Coronary artery (tissue), 2 donors: ENCODE data around the gene MCC.

Experiments used
- DNase-seq: peaks from one replicate; pipeline ENCODE4 v3.0.0-alpha.2; 2017; ENCODE audit warnings: low spot score
- H3K27ac ChIP-seq, 2 donors: fragments of 200-600 bp; sonication (generic); one replicate each; pipeline ENCODE4 v1.5.1; 2016 to 2019
- H3K4me3 ChIP-seq: fragments of 200-600 bp; sonication (generic); 2 replicates; pipeline ENCODE4 v1.5.1; 2016; ENCODE audit warnings: mild to moderate bottlenecking, moderate library complexity
- TF ChIP-seq, protein P1 (sequence below): fragments of 200-600 bp; sonication (generic); IDR thresholded peaks from one replicate; pipeline ENCODE4 v1.5.1; 2019; ENCODE audit warnings: antibody characterized with exemption

Gene MCC

GRCh38 chr5:113255579-113256386 is 232.5 kb downstream of the MCC start:
- H3K27ac ChIP-seq = peak overlapping the region in 1 of 2 donors; percentile 50
- TF ChIP-seq, protein P1, sequence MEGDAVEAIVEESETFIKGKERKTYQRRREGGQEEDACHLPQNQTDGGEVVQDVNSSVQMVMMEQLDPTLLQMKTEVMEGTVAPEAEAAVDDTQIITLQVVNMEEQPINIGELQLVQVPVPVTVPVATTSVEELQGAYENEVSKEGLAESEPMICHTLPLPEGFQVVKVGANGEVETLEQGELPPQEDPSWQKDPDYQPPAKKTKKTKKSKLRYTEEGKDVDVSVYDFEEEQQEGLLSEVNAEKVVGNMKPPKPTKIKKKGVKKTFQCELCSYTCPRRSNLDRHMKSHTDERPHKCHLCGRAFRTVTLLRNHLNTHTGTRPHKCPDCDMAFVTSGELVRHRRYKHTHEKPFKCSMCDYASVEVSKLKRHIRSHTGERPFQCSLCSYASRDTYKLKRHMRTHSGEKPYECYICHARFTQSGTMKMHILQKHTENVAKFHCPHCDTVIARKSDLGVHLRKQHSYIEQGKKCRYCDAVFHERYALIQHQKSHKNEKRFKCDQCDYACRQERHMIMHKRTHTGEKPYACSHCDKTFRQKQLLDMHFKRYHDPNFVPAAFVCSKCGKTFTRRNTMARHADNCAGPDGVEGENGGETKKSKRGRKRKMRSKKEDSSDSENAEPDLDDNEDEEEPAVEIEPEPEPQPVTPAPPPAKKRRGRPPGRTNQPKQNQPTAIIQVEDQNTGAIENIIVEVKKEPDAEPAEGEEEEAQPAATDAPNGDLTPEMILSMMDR = no peak
- no peak for DNase-seq
- H3K4me3 ChIP-seq = no peak overlapping the region

DNA sequence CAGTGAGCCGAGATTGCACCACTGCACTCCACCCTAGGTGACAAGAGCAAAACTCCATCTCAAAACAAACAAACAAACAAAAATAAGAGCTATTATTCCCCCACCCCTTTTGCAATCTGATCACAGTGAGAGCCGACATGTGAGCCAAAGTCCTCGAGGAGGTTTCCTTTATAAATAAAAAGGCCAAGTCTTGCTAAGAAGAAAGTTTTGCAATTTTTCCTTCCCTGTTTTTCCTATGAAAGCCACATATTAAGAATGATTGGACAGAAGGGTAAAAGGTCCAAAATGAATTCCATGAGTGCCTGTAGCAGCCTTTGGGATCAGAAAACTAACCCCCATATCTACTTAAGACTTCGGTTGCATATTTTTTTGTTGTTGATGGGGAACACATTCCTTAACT is 233.1 kb downstream of the MCC start:
- no peak for DNase-seq
- Histone ChIP-seq H3K27ac (peak overlapping the region in 1 of 2 donors; percentile 50), H3K4me3 (no peak overlapping the region)
- TF ChIP-seq, protein P1 = no peak

DNA sequence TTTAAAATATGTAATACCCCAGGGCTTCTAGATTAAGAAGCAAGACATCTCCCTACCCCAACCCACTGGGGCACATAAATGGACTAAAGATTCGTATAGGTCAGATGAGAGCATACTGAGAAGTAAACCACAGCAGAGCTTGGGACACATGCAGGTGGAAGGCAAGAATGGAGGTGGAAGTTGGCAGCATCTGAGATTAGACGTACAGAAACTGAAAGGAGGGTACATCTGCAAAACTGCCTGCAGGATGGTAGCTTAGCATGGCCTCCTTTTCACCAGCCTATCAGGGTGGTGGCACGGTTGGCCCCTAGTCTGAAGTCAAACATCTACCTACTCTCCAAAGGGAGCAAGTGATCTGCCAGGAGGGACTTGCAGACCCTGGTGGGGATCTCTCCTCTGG is 235.2 kb downstream of the MCC start:
- Histone ChIP-seq H3K27ac (no peak overlapping the region), H3K4me3 (no peak overlapping the region)
- no peak for DNase-seq
- TF ChIP-seq, protein P1 = no peak

GRCh38 chr5:113252066-113252465 is 236.2 kb downstream of the MCC start:
- H3K27ac ChIP-seq = no peak overlapping the region

DNA sequence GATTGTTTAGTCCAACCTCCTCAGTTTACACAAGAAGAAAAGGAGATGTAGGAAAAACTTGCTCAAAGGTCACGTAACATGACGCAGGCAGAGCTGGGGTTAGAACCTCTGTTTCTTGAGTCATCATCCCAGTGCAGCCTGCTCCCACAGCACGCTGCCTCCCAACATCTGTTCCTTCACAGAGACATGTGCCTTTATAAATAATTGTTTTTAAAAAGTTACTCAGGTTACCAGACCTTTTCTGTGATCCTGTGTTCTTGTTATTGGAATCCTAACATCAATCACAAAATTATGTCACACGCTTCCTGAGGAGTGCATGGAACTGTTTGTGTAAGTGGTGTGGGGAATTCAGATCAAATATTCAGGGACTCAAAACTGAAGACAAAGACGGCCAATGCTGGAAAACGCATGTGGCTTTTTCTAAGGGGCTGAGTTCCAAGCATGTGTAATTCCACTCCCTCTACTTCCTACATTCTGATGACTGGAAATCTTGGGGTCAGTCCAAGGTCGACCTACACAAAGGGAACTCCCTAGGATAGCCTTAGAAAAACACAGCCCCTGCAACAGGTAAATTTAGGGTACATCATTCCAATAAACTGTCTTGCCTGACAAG is 237.8 kb downstream of the MCC start:
- no peak for DNase-seq
- no peak overlapping the region for H3K4me3 ChIP-seq
- peak overlapping the region in 1 of 2 donors; percentile 70 for H3K27ac ChIP-seq
- TF ChIP-seq, protein P1 = no peak

More at GRCh38 chr5:113252066-113252465, 236.2 kb downstream of the MCC start:
- TF ChIP-seq, protein P1 = no peak
- no peak overlapping the region for H3K4me3 ChIP-seq
- DNase-seq = no peak

DNA sequence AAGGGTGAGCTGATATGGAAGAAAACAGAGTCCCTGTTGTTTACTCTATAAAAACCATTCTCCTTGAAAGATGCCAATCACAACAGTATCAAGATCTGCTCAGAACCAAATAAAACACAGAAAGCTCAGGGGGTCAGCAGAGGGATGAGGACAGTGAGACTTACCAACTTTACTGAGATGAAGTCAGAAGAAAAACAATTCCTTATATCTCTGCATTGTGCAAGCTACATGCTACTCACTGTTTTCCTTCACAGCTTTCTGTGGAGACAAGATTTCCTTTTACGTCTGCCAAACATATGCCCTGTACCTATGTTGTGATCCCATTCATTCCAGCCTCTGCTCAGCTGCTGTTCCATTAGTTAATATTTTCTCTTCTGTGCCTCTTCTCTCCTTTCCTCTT is 239.0 kb downstream of the MCC start:
- TF ChIP-seq, protein P1 = no peak
- DNase-seq = no peak
- H3K4me3 ChIP-seq = no peak overlapping the region
- H3K27ac ChIP-seq = peak overlapping the region in 1 of 2 donors; percentile 70
